Heart left ventricle (tissue), 16 donors: ENCODE measurements around the gene NEDD4L. TPM values are rescaled to one million over a fixed set of nuclear protein-coding genes. Genes with fewer than 3 reads are reported as not detected.

Experiments used
- ATAC-seq, 4 donors: fragments of 200-7000 bp; cut with Tn5 transposase; one replicate each; pipeline ENCODE4 v1.9.1; 2020 to 2022; ENCODE audit warnings: moderate library complexity in 4 of 4, mild to moderate bottlenecking in 3 of 4, moderate number of reproducible peaks in 1 of 4
- DNase-seq, 5 donors: peaks; one replicate each; pipeline ENCODE4 v3.0.0-alpha.2; 2020
- H3K27ac ChIP-seq, 12 donors: fragments of 200-600 bp; sonication (generic) in 4 of 12; one replicate each; pipeline versions ENCODE4 v1.5.0 to v1.8.0; 2016 to 2022; ENCODE audit warnings: mild to moderate bottlenecking in 2 of 12
- H3K27me3 ChIP-seq, 9 donors: fragments of 200-600 bp; sonication (generic) in 2 of 9; one replicate each; pipeline versions ENCODE4 v1.5.1 to v1.8.0; 2016 to 2022; ENCODE audit warnings: mild to moderate bottlenecking in 3 of 9
- H3K36me3 ChIP-seq, 9 donors: fragments of 200-600 bp; sonication (generic) in 2 of 9; one replicate each; pipeline versions ENCODE4 v1.5.0 to v1.8.0; 2018 to 2022; ENCODE audit warnings: mild to moderate bottlenecking in 2 of 9
- H3K4me1 ChIP-seq, 12 donors: fragments of 200-600 bp; sonication (generic) in 4 of 12; one replicate each; pipeline versions ENCODE4 v1.5.0 to v1.8.0; 2016 to 2022; ENCODE audit warnings: mild to moderate bottlenecking in 3 of 12
- H3K4me3 ChIP-seq, 12 donors: fragments of 200-600 bp; sonication (generic) in 4 of 12; one replicate each; pipeline versions ENCODE4 v1.5.0 to v1.8.0; 2017 to 2022; ENCODE audit warnings: mild to moderate bottlenecking in 9 of 12, moderate library complexity in 4 of 12
- H3K9me3 ChIP-seq, 12 donors: fragments of 200-600 bp; sonication (generic) in 4 of 12; one replicate each; pipeline versions ENCODE4 v1.5.0 to v1.8.0; 2016 to 2022; ENCODE audit warnings: mild to moderate bottlenecking in 1 of 12
- POLR2A ChIP-seq, 2 donors: fragments of 450-650 bp; IDR thresholded peaks; one replicate each; pipeline ENCODE4 v1.6.1; 2017; ENCODE audit warnings: antibody characterized with exemption in 2 of 2, mild to moderate bottlenecking in 2 of 2, moderate library complexity in 2 of 2
- WGBS, 4 donors: extraction: QIAGEN DNeasy Blood & Tissue Kit in 2 of 4; methylation state at CpG; one replicate each; pipeline versions ENCODE4 v1.1.5 to v1.1.7; 2013 to 2018; 5-methylcytosine and 5-hydroxymethylcytosine counted together
- intact Hi-C, 10 donors: fragments of 100-400 bp; cut with DNase I; formaldehyde crosslinking; loops; one replicate each; pipeline versions ENCODE4 v1.11.1 to v1.14.2; 2022
- polyA plus RNA-seq, 2 donors: library from polyadenylated mRNA; stranded (reverse); fragments of 200-250 nt; gene quantifications; one replicate each; pipeline ENCODE4 v1.2.3, GENCODE V29; 2013
- total RNA-seq, 9 donors: library from RNA; depleted of rRNA in 2 of 9; stranded (reverse); fragments of >200 nt in 2 of 9; fragmentation: NEBNext Ultra II Directional in 3 of 9; extraction: Animal tissue kit (Norgen Biotek cat#: 25700) in 3 of 9; gene quantifications; one replicate each; pipeline versions ENCODE4 v1.1.0 to v1.2.4, GENCODE V29; 2016 to 2023
- TF ChIP-seq, protein P1 (sequence below), 12 donors: fragments of 200-600 bp; sonication (generic) in 4 of 12; IDR thresholded peaks; one replicate each; pipeline versions ENCODE4 v1.5.0 to v1.8.0; 2018 to 2022; ENCODE audit warnings: antibody characterized with exemption in 12 of 12, mild to moderate bottlenecking in 5 of 12
- donor health status: ischemic (EF 13 %, LVEDD 7.1; RV severe dilation, severe dysfunction).
- donor health status: healthy with polysubstance abuse.
- donor health status: DM: no; HTN: yes; CAD: no.
- donor health status: DM: no; HTN: no; CAD: no.
- donor health status: ischemic (EF 25% LVEDD 6.9; RV normal size, moderate dysfunction).
- donor health status: ischemic (EF 25% LVEDD 5.7; RV mildly dilated, moderate dysfunction).
- donor health status: healthy.
- donor health status: DM: yes; HTN: yes; CAD: no.
- donor health status: ischemic (EF 35%, LVEDD 5.7; RV mildly dilated, moderate dysfunction).
- donor health status: nonischemic (EF 11% LVEDD 7.7; RV severe dilation, severe dysfunction).
- donor health status: DM: yes; HTN: yes; CAD: no.
- donor health status: PGD.
- donor health status: ischemic (EF 29% LVEDD 5.4; RV normal size, mild dysfunction).
- donor health status: nonischemic (EF 23%, LVEDD 6.1; RV moderate dilation, normal function).

Gene NEDD4L
- total and polyA plus RNA-seq, 11 donors: 14.7 to 64.1 (median 51.7) TPM

DNA sequence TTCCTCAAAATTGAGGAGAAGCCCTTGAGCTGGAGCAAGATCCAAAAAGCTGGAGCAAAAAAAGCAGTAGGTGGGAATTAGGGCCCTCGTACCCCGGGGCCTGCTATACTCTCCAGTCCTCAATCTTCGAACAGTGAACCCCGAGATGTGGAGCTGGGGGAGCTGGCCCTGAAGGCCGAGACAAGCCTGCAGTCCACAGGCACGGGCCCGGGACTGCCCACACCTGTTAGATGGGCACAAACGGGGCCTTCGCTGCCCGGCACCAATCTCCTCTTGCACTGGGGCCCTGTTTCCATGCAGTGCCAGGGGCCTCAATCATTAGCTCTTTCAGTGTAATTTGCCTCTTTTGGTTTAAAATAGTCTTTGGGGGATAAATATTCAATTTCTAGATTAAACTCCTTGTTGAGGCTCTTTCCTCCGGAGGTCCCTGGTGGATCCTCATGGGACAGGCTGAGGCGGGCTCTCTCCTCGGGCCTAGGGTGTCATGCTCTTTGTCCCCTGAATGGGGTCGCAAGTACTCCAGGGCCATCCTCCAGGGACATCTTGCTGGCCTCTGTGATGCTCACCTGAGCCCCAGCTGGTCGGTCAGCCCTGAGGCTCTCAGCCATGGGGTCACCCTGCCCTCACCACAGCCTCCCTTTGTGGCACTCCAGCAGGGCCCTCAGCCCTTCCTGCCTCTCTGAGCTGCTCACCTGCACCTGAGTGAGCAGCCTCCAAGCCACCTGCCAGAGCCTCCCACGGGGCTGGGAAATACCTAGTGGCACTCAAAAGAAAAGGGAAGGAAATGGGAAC lies 361.3 kb downstream of the NEDD4L start:
- Histone ChIP-seq H3K9me3 (no peaks in the 10 kb centered on the region), H3K27me3 (no peaks in the 10 kb centered on the region), H3K4me1 (peaks cover 0 to 25% (median 9%) of the 10 kb centered on the region in 12 donors), H3K4me3 (no peak overlapping the region), H3K36me3 (no peaks in the 10 kb centered on the region), H3K27ac (no peak overlapping the region)
- no peak for TF ChIP-seq POLR2A (IDR thresholded peaks at IDR 0.05)
- TF ChIP-seq, protein P1, sequence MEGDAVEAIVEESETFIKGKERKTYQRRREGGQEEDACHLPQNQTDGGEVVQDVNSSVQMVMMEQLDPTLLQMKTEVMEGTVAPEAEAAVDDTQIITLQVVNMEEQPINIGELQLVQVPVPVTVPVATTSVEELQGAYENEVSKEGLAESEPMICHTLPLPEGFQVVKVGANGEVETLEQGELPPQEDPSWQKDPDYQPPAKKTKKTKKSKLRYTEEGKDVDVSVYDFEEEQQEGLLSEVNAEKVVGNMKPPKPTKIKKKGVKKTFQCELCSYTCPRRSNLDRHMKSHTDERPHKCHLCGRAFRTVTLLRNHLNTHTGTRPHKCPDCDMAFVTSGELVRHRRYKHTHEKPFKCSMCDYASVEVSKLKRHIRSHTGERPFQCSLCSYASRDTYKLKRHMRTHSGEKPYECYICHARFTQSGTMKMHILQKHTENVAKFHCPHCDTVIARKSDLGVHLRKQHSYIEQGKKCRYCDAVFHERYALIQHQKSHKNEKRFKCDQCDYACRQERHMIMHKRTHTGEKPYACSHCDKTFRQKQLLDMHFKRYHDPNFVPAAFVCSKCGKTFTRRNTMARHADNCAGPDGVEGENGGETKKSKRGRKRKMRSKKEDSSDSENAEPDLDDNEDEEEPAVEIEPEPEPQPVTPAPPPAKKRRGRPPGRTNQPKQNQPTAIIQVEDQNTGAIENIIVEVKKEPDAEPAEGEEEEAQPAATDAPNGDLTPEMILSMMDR (IDR thresholded peaks at IDR 0.05): no peak
- intact Hi-C loops: loop anchor here in 4 of 10 donors (5.0 to 10.0 kb wide), 3 partner anchors 47 to 359 kb away; no protein-coding TSS in a partner anchor
- no peak for ATAC-seq
- no peak for DNase-seq
- 90 to 95% (median 92%) methylated on average over 15 to 16 of the region's 16 CpGs for WGBS, 4 donors

DNA sequence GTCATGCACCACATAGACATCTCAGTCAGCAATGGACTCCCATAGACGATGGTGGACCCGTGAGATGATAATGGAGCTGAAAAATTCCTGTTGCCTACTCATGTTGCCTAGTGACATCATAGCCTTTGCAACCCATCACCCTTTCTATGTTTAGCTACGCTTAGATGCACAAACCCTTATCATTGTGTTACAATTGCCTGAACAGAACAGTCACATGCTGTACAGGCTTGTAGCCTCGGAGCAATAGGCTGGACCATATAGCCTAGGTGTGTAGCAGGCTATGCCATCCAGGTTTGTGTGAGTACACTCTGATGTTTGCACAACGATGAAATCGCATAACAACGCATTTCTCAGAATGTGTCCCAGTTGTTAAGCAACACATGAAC lies 363.2 kb downstream of the NEDD4L start:
- Histone ChIP-seq H3K27ac (no peak overlapping the region), H3K36me3 (no peaks in the 10 kb centered on the region), H3K27me3 (no peaks in the 10 kb centered on the region), H3K4me3 (no peak overlapping the region), H3K4me1 (peaks cover 0 to 21% (median 8%) of the 10 kb centered on the region in 12 donors), H3K9me3 (no peaks in the 10 kb centered on the region)
- ATAC-seq: peak; percentile 28 to 52 (median 48)
- DNase-seq: no peak
- TF ChIP-seq, protein P1 (IDR thresholded peaks at IDR 0.05): no peak
- no peak for TF ChIP-seq POLR2A (IDR thresholded peaks at IDR 0.05)
- intact Hi-C loops: loop anchor here in 4 of 10 donors (5.0 to 10.0 kb wide), 3 partner anchors 45 to 358 kb away; no protein-coding TSS in a partner anchor
- WGBS, 4 donors: 59 to 75% (median 73%) methylated on average over 7 of the region's 7 CpGs

DNA sequence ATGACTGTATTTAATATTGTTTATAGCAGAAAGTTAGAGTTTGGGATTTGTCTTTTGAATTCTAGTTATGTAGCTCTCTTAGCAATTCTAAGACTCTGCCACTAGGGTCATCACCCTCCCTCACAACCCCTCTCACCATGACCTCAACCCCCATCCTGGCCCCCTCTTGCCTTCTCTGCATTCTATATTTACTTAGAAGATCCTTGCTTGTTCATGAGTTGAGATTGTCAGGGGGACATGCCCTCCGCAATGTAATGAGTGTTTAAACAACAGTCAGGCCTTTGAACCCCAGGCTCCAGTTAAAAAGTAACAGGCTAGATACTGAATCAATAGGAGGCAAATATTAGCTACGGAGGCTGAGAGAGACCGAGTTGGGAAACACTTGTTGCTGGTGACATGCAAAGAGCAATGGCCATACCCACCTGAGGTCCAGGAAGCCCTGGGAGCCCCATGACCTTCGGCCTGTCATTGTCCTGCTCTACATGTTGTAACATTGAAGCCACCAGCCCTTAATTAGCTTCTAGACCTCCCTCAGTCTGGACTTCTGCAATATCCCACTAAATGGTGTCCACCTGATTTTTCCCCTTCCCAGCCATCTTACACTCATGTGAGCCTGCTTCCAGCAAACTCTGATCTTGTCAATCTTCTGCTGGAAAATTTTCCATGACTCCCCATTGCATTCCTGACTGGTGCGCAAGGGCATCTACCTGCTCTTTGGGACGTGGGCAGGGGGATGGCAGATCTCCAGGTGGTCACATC lies 363.8 kb downstream of the NEDD4L start:
- no peak for ATAC-seq
- intact Hi-C loops: loop anchor here in 4 of 10 donors (5.0 to 10.0 kb wide), 3 partner anchors 44 to 357 kb away; no protein-coding TSS in a partner anchor
- Histone ChIP-seq H3K36me3 (no peaks in the 10 kb centered on the region), H3K4me1 (peaks cover 0 to 16% (median 5%) of the 10 kb centered on the region in 12 donors), H3K27me3 (no peaks in the 10 kb centered on the region), H3K9me3 (no peaks in the 10 kb centered on the region), H3K27ac (no peak overlapping the region), H3K4me3 (no peak overlapping the region)
- no peak for TF ChIP-seq POLR2A (IDR thresholded peaks at IDR 0.05)
- TF ChIP-seq, protein P1 (IDR thresholded peaks at IDR 0.05): no peak
- 90 to 96% (median 93%) methylated on average over 6 of the region's 6 CpGs for WGBS, 4 donors
- no peak for DNase-seq

DNA sequence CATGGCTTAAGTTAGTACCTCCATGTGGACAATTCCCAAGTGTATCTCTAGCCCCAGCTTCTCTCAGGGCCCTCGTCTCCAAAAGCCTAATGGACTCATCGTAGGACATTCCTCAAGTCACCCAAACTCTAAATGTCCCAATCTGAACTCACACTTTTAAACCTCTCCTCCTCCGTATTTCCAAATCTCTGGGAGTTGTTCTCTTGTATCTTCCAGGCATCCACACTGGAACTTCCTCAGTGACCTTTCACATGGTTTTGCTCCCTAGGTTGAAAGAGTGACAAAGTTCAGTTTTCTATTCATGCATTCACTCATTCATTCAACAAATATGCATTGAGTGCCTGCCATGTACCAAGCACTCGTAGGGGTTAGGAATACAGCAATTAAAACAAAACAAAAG lies 364.6 kb downstream of the NEDD4L start:
- H3K4me1 ChIP-seq: peaks cover 0 to 7% (median 0%) of the 10 kb centered on the region in 12 donors
- intact Hi-C loops: loop anchor here in 4 of 10 donors (5.0 to 10.0 kb wide), 3 partner anchors 44 to 356 kb away; no protein-coding TSS in a partner anchor
- no peak overlapping the region for H3K4me3 ChIP-seq
- DNase-seq (no peak), ATAC-seq (no peak)
- WGBS, 4 donors: 88 to 92% (median 90%) methylated on average over 4 of the region's 4 CpGs
- H3K27me3 ChIP-seq: no peaks in the 10 kb centered on the region
- no peak overlapping the region for H3K27ac ChIP-seq
- TF ChIP-seq, protein P1 (IDR thresholded peaks at IDR 0.05): no peak
- no peak for TF ChIP-seq POLR2A (IDR thresholded peaks at IDR 0.05)
- no peaks in the 10 kb centered on the region for H3K9me3 ChIP-seq
- no peaks in the 10 kb centered on the region for H3K36me3 ChIP-seq
